Endothelial cell (in vitro differentiated cells): ENCODE data around the gene CRX. TPM values are rescaled to one million over a fixed set of nuclear protein-coding genes. Genes with fewer than 3 reads are reported as not detected.

ENCODE experiments used
- DNase-seq: peaks from one replicate; pipeline ENCODE4 v3.0.0; 2021; ENCODE audit warnings: low spot score
- H3K27ac Mint-ChIP-seq: one replicate; pipeline ENCODE4 v1.8.0; 2021; ENCODE audit warnings: mixed read lengths, inconsistent platforms; ENCODE audit not compliant: unreplicated experiment
- H3K27me3 Mint-ChIP-seq: one replicate; pipeline ENCODE4 v1.8.0; 2021; ENCODE audit warnings: mild to moderate bottlenecking, moderate library complexity, mixed read lengths, inconsistent platforms; ENCODE audit not compliant: unreplicated experiment
- H3K36me3 Mint-ChIP-seq: one replicate; pipeline ENCODE4 v1.8.0; 2021; ENCODE audit warnings: mild to moderate bottlenecking, low read depth, mixed read lengths, inconsistent platforms; ENCODE audit not compliant: unreplicated experiment
- H3K4me1 Mint-ChIP-seq: one replicate; pipeline ENCODE4 v1.8.0; 2021; ENCODE audit warnings: mild to moderate bottlenecking, mixed read lengths, inconsistent platforms; ENCODE audit not compliant: unreplicated experiment
- H3K4me3 Mint-ChIP-seq: one replicate; pipeline ENCODE4 v1.8.0; 2021; ENCODE audit warnings: mild to moderate bottlenecking, mixed read lengths, inconsistent platforms; ENCODE audit not compliant: unreplicated experiment
- H3K9me3 Mint-ChIP-seq: one replicate; pipeline ENCODE4 v1.8.0; 2021; ENCODE audit warnings: mixed read lengths, inconsistent platforms; ENCODE audit not compliant: unreplicated experiment
- CTCF ChIP-seq: fragments of 200-600 bp; sonication (generic); IDR thresholded peaks from one replicate; pipeline ENCODE4 v1.5.0; 2021; ENCODE audit warnings: antibody characterized with exemption; ENCODE audit not compliant: unreplicated experiment
- total RNA-seq: library from RNA; stranded (reverse); fragmentation: NEBNext Ultra II Directional; extraction: Animal tissue kit (Norgen Biotek cat#: 25700); gene quantifications from one replicate; pipeline ENCODE4 v1.2.1, GENCODE V29; 2021; ENCODE audit not compliant: unreplicated experiment

The CRX gene
- total RNA-seq, 1 donor from 2014 or later = not detected

GRCh38 chr19:47836038-47836437, 14.3 kb downstream of the CRX start:
- TF ChIP-seq CTCF = no peak
- Mint-ChIP-seq H3K4me1 (no peaks in the 10 kb centered on the region), H3K27ac (no peak overlapping the region), H3K4me3 (no peak overlapping the region), H3K9me3 (no peaks in the 10 kb centered on the region), H3K27me3 (peaks cover 3% of the 10 kb centered on the region), H3K36me3 (no peaks in the 10 kb centered on the region)
- no peak for DNase-seq

- DNase-seq = no peak
- H3K27me3 Mint-ChIP-seq = peaks cover 3% of the 10 kb centered on the region
- no peak overlapping the region for H3K4me3 Mint-ChIP-seq
- peaks cover 4% of the 10 kb centered on the region for H3K36me3 Mint-ChIP-seq
- peaks cover 21% of the 10 kb centered on the region for H3K4me1 Mint-ChIP-seq
- TF ChIP-seq CTCF = no peak
- H3K27ac Mint-ChIP-seq = no peak overlapping the region
- no peaks in the 10 kb centered on the region for H3K9me3 Mint-ChIP-seq
Measured at GRCh38 chr19:47839411-47839810, 17.7 kb downstream of the CRX start.

- TF ChIP-seq CTCF = no peak
- Mint-ChIP-seq H3K4me3 (no peak overlapping the region), H3K36me3 (peaks cover 4% of the 10 kb centered on the region), H3K27me3 (peaks cover 4% of the 10 kb centered on the region), H3K9me3 (no peaks in the 10 kb centered on the region), H3K27ac (no peak overlapping the region), H3K4me1 (peaks cover 21% of the 10 kb centered on the region)
- no peak for DNase-seq
Measured at GRCh38 chr19:47839913-47840312, 18.2 kb downstream of the CRX start.

- Mint-ChIP-seq H3K4me1 (peaks cover 21% of the 10 kb centered on the region), H3K9me3 (no peaks in the 10 kb centered on the region), H3K4me3 (no peak overlapping the region), H3K27ac (no peak overlapping the region), H3K27me3 (peaks cover 5% of the 10 kb centered on the region), H3K36me3 (peaks cover 4% of the 10 kb centered on the region)
- no peak for TF ChIP-seq CTCF
- no peak for DNase-seq
Measured at GRCh38 chr19:47842941-47843340, 21.2 kb downstream of the CRX start.

- H3K36me3 Mint-ChIP-seq = no peaks in the 10 kb centered on the region
- no peak overlapping the region for H3K4me3 Mint-ChIP-seq
- DNase-seq = no peak
- no peak overlapping the region for H3K27ac Mint-ChIP-seq
- peaks cover 19% of the 10 kb centered on the region for H3K4me1 Mint-ChIP-seq
- peaks cover 8% of the 10 kb centered on the region for H3K27me3 Mint-ChIP-seq
- TF ChIP-seq CTCF = no peak
- no peaks in the 10 kb centered on the region for H3K9me3 Mint-ChIP-seq
Measured at GRCh38 chr19:47848425-47848822, 26.7 kb downstream of the CRX start.
